OCI-LY3 (cell line): ENCODE results near the gene PARD3.

Experiments
- H2AFZ ChIP-seq: fragments of 200-600, 300-600 bp; shearing (Covaris generic); 2 replicates; pipeline ENCODE4 v1.6.0; 2014; ENCODE audit warnings: antibody characterized with exemption, low read depth, low read length
- H3K27ac ChIP-seq: fragments of 200-600, 300-600 bp; sonication (generic); 2 replicates; pipeline ENCODE4 v1.5.1; 2014; ENCODE audit warnings: mild to moderate bottlenecking, low read length, moderate library complexity, mixed read lengths
- H3K27me3 ChIP-seq: fragments of 200-600, 300-600 bp; sonication (generic); 2 replicates; pipeline ENCODE4 v1.6.1; 2014; ENCODE audit warnings: low read depth, low read length, mixed read lengths
- H3K36me3 ChIP-seq: fragments of 200-600, 300-600 bp; sonication (generic); replicated peaks from 2 replicates; pipeline ENCODE3; 2014; ENCODE audit warnings: low read depth, low read length, mixed read lengths
- H3K4me1 ChIP-seq: fragments of 300-600, 200-600 bp; sonication (generic); 2 replicates; pipeline ENCODE4 v1.6.1; 2014; ENCODE audit warnings: low read length, mixed read lengths
- H3K4me2 ChIP-seq: fragments of 200-600, 300-600 bp; sonication (generic); 2 replicates; pipeline ENCODE4 v1.6.1; 2014; ENCODE audit warnings: low read length, mixed read lengths
- H3K4me3 ChIP-seq: fragments of 300-600, 200-600 bp; sonication (generic); 2 replicates; pipeline ENCODE4 v1.5.1; 2014; ENCODE audit warnings: antibody characterized with exemption, mild to moderate bottlenecking, low read length, moderate library complexity
- H3K79me2 ChIP-seq: fragments of 300-600, 200-600 bp; shearing (Covaris generic); 2 replicates; pipeline ENCODE4 v1.6.1; 2014; ENCODE audit warnings: mild to moderate bottlenecking, low read length, mixed read lengths
- H3K9ac ChIP-seq: fragments of 300-600, 200-600 bp; shearing (Covaris generic); 2 replicates; pipeline ENCODE4 v1.6.0; 2014; ENCODE audit warnings: mild to moderate bottlenecking, low read length, moderate library complexity
- H3K9me3 ChIP-seq: fragments of 200-600, 300-600 bp; shearing (Covaris generic); 2 replicates; pipeline ENCODE4 v1.6.1; 2014; ENCODE audit warnings: low read length, mixed read lengths; ENCODE audit not compliant: insufficient read depth
- H4K20me1 ChIP-seq: fragments of 200-600, 300-600 bp; sonication (generic); 2 replicates; pipeline ENCODE4 v1.6.1; 2016; ENCODE audit warnings: low read length, mixed read lengths; ENCODE audit not compliant: insufficient read depth
- CTCF ChIP-seq: fragments of 200-600, 300-600 bp; sonication (generic); IDR thresholded peaks from 2 replicates; pipeline ENCODE4 v1.5.1; 2014; ENCODE audit warnings: antibody characterized with exemption, low read length, low read depth
- EZH2phosphoT487 ChIP-seq: fragments of 200-600 bp; shearing (Covaris generic); IDR thresholded peaks from 2 replicates; pipeline ENCODE4 v1.6.1; 2018; ENCODE audit warnings: antibody characterized with exemption, mixed run types, low read depth

Gene PARD3

GRCh38 chr10:34190580-34190979, 624.5 kb downstream of the PARD3 start:
- Histone ChIP-seq H3K4me2 (no peak overlapping the region), H3K79me2 (no peaks in the 10 kb centered on the region), H3K27ac (no peak overlapping the region), H3K27me3 (no peaks in the 10 kb centered on the region), H3K9me3 (no peaks in the 10 kb centered on the region), H4K20me1 (no peaks in the 10 kb centered on the region), H3K9ac (no peak overlapping the region), H3K4me1 (no peaks in the 10 kb centered on the region), H3K4me3 (no peak overlapping the region), H3K36me3 (no peaks in the 10 kb centered on the region), H2AFZ (no peak overlapping the region)
- TF ChIP-seq EZH2phosphoT487 (no peak), CTCF (no peak)

GRCh38 chr10:34189830-34190229, 625.3 kb downstream of the PARD3 start:
- Histone ChIP-seq H4K20me1 (no peaks in the 10 kb centered on the region), H2AFZ (no peak overlapping the region), H3K9me3 (no peaks in the 10 kb centered on the region), H3K27ac (no peak overlapping the region), H3K4me1 (no peaks in the 10 kb centered on the region), H3K4me2 (no peak overlapping the region), H3K27me3 (no peaks in the 10 kb centered on the region), H3K36me3 (no peaks in the 10 kb centered on the region), H3K4me3 (no peak overlapping the region), H3K79me2 (no peaks in the 10 kb centered on the region), H3K9ac (no peak overlapping the region)
- no peak for TF ChIP-seq CTCF
- TF ChIP-seq EZH2phosphoT487, result no peak

- no peak overlapping the region for H3K4me3 ChIP-seq
- H3K27ac ChIP-seq, result no peak overlapping the region
- no peak overlapping the region for H3K9ac ChIP-seq
- H3K36me3 ChIP-seq, result no peaks in the 10 kb centered on the region
- no peaks in the 10 kb centered on the region for H4K20me1 ChIP-seq
- no peaks in the 10 kb centered on the region for H3K79me2 ChIP-seq
- H3K27me3 ChIP-seq, result no peaks in the 10 kb centered on the region
- H3K9me3 ChIP-seq, result no peaks in the 10 kb centered on the region
- H3K4me2 ChIP-seq, result no peak overlapping the region
- no peak overlapping the region for H2AFZ ChIP-seq
- TF ChIP-seq EZH2phosphoT487 (no peak), CTCF (no peak)
- H3K4me1 ChIP-seq, result no peaks in the 10 kb centered on the region
Observed at GRCh38 chr10:34188221-34188620, 626.9 kb downstream of the PARD3 start.

GRCh38 chr10:34187201-34187600, 627.9 kb downstream of the PARD3 start:
- Histone ChIP-seq H3K4me2 (no peak overlapping the region), H3K27ac (no peak overlapping the region), H2AFZ (no peak overlapping the region), H3K36me3 (no peaks in the 10 kb centered on the region), H3K4me1 (no peaks in the 10 kb centered on the region), H3K79me2 (no peaks in the 10 kb centered on the region), H3K27me3 (no peaks in the 10 kb centered on the region), H3K9ac (no peak overlapping the region), H3K9me3 (no peaks in the 10 kb centered on the region), H4K20me1 (no peaks in the 10 kb centered on the region), H3K4me3 (no peak overlapping the region)
- TF ChIP-seq CTCF, result no peak
- no peak for TF ChIP-seq EZH2phosphoT487
